Activated T-cell treated with anti-CD3 and anti-CD28 coated beads, Interleukin-2, amount 50 U/mL, for 48 hours (primary cell): ENCODE results near the gene GABRG2.

Source experiments
- DNase-seq, 2 experiments: peaks; one replicate each; pipeline ENCODE4 v3.0.0-alpha.2; 2020

Gene GABRG2

GRCh38 chr5:162196351-162196750 lies 128.8 kb downstream of the GABRG2 start:
- no peak for DNase-seq

DNA sequence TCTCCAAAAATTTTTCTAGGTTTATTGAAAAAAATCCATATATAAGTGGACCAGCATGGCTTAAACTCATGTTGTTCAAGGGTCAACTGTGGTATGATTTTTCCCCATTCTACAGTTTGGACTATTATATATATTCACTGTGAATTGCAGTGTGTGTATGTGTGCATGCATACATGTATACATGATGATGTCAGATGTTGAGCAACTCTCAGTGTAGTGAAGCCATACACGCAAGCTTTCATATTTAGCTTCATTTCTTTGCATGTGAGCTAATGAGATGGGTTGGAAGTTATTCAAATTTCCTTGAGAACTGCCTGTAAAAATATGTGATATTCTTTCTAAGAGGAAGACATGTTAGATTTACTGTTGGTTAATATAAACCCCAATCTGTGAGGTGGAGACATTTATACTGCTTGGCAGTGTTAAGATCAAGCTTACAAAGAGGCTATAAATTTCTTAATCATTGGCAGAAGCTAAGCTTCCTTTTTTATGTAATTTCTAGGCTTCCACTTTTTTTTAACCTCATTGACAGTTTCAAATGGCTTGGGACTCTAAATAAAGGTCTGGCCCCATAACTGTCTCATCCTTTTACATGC lies 134.8 kb downstream of the GABRG2 start:
- no peak for DNase-seq
